ENCODE measurements around the gene TENM3. TPM values are rescaled to one million over a fixed set of nuclear protein-coding genes. Genes with fewer than 3 reads are reported as not detected.

The TENM3 gene
- total RNA-seq, 2 experiments from 2014 or later, result not detected

DNA sequence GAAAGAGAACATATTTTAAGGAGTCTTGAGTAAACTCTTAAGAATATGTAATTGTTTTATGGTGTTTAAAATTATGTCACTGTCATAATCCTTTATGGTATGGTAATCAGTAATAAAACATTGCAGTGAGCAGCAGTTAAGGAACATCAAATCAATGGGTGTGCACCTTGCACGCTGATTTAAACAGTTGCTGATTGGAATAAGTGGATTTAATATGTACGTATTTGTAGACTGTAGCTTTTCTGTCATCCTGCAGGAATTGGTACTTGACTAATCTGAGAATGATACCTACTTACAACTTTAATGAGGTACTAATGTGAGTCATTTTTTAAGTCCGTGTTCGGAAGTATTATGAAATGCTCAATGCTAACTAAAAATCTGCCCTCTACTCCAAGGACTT, 461.7 kb downstream of the TENM3 start:
- H3K4me1 Mint-ChIP-seq (ENCODE audit: low read depth), result no peaks in the 10 kb centered on the region
- ChIA-PET POLR2A (no interaction called here), CTCF (no interaction called here)
- intact Hi-C loops (cut with DNase I, micrococcal nuclease), result no loop called here
- ATAC-seq (ENCODE audit: poor library complexity) (no peak), DNase-seq (no peak)
- Histone ChIP-seq H3K27me3 (ENCODE audit: control insufficient read depth in 1 of 2, insufficient read depth in 2 of 2, low read length in 2 of 2) (no peaks in the 10 kb centered on the region), H3K36me3 (ENCODE audit: insufficient read depth, low read length) (no peaks in the 10 kb centered on the region), H3K4me3 (ENCODE audit: low read length) (no peak overlapping the region), H3K27ac (ENCODE audit: low read depth in 1 of 2, low read length in 2 of 2) (no peak overlapping the region), H3K4me1 (ENCODE audit: insufficient read depth, low read length) (no peaks in the 10 kb centered on the region), H3K9me3 (ENCODE audit: control insufficient read depth in 1 of 2, insufficient read depth in 1 of 2, low read length in 2 of 2) (peaks cover 0 to 8% of the 10 kb centered on the region in 2 experiments)
- H3K27me3 Mint-ChIP-seq, result peaks cover 9% of the 10 kb centered on the region
- H3K36me3 Mint-ChIP-seq (ENCODE audit: low read depth), result no peaks in the 10 kb centered on the region
- no peaks in the 10 kb centered on the region for H3K9me3 Mint-ChIP-seq
- no peak overlapping the region for H3K27ac Mint-ChIP-seq
- TF ChIP-seq, protein P1, sequence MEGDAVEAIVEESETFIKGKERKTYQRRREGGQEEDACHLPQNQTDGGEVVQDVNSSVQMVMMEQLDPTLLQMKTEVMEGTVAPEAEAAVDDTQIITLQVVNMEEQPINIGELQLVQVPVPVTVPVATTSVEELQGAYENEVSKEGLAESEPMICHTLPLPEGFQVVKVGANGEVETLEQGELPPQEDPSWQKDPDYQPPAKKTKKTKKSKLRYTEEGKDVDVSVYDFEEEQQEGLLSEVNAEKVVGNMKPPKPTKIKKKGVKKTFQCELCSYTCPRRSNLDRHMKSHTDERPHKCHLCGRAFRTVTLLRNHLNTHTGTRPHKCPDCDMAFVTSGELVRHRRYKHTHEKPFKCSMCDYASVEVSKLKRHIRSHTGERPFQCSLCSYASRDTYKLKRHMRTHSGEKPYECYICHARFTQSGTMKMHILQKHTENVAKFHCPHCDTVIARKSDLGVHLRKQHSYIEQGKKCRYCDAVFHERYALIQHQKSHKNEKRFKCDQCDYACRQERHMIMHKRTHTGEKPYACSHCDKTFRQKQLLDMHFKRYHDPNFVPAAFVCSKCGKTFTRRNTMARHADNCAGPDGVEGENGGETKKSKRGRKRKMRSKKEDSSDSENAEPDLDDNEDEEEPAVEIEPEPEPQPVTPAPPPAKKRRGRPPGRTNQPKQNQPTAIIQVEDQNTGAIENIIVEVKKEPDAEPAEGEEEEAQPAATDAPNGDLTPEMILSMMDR (IDR thresholded peaks at IDR 0.05), result no peak
- no peak overlapping the region for H3K4me3 Mint-ChIP-seq

DNA sequence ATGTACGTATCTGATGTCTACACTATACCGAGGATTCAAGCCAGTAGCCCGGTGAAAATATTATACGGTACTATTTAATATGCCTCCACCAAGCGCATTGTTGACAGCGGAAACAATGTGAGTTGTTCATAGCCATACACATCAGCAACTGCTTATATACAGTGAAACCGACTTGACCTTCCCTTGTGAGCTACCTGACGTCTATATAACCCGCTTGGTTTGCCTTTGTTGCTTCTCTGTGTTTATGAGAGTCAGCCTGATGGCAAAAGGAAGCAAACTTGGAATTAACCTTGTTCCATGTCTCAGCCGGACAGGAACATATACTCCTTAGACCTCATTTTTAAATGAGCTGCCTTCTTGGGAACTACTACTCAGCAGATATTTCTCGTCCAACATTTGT, 462.2 kb downstream of the TENM3 start:
- no peaks in the 10 kb centered on the region for H3K4me1 Mint-ChIP-seq (ENCODE audit: low read depth)
- no peak for ATAC-seq (ENCODE audit: poor library complexity)
- no peaks in the 10 kb centered on the region for H3K36me3 Mint-ChIP-seq (ENCODE audit: low read depth)
- Histone ChIP-seq H3K4me1 (ENCODE audit: insufficient read depth, low read length) (no peaks in the 10 kb centered on the region), H3K27ac (ENCODE audit: low read depth in 1 of 2, low read length in 2 of 2) (no peak overlapping the region), H3K4me3 (ENCODE audit: low read length) (no peak overlapping the region), H3K27me3 (ENCODE audit: control insufficient read depth in 1 of 2, insufficient read depth in 2 of 2, low read length in 2 of 2) (no peaks in the 10 kb centered on the region), H3K9me3 (ENCODE audit: control insufficient read depth in 1 of 2, insufficient read depth in 1 of 2, low read length in 2 of 2) (peaks cover 0 to 8% of the 10 kb centered on the region in 2 experiments), H3K36me3 (ENCODE audit: insufficient read depth, low read length) (no peaks in the 10 kb centered on the region)
- DNase-seq, result no peak
- ChIA-PET POLR2A (no interaction called here), CTCF (no interaction called here)
- H3K27ac Mint-ChIP-seq, result no peak overlapping the region
- intact Hi-C loops (cut with DNase I, micrococcal nuclease), result no loop called here
- H3K27me3 Mint-ChIP-seq, result peaks cover 9% of the 10 kb centered on the region
- H3K9me3 Mint-ChIP-seq, result no peaks in the 10 kb centered on the region
- TF ChIP-seq, protein P1 (IDR thresholded peaks at IDR 0.05), result no peak
- no peak overlapping the region for H3K4me3 Mint-ChIP-seq

DNA sequence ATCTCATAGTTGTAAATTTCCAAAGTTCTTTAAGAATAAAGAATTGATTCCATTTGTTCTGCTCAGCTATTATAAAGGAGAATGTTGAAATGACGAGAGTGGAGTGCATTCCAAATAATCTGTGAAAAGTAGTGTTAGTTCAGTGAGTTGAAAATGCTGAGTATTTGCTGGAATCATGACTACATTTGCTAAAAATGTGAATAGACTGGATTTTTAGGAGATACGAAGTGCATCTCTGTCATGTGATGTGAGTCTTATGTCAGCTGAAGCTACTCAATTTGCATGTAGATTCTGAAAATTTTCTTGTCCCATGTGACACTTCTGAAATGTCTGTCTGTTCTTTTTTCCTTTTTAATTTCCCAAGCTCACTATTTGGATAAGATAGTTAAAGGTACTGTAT, 468.0 kb downstream of the TENM3 start:
- H3K4me3 Mint-ChIP-seq, result no peak overlapping the region
- peaks cover 9% of the 10 kb centered on the region for H3K27me3 Mint-ChIP-seq

More for the DNA sequence above, 468.0 kb downstream of the TENM3 start:
- H3K27ac Mint-ChIP-seq, result no peak overlapping the region
- DNase-seq (no peak), ATAC-seq (ENCODE audit: poor library complexity) (no peak)
- H3K9me3 Mint-ChIP-seq, result no peaks in the 10 kb centered on the region
- Histone ChIP-seq H3K36me3 (ENCODE audit: insufficient read depth, low read length) (no peaks in the 10 kb centered on the region), H3K27ac (ENCODE audit: low read depth in 1 of 2, low read length in 2 of 2) (no peak overlapping the region), H3K4me3 (ENCODE audit: low read length) (no peak overlapping the region), H3K27me3 (ENCODE audit: control insufficient read depth in 1 of 2, insufficient read depth in 2 of 2, low read length in 2 of 2) (no peaks in the 10 kb centered on the region), H3K4me1 (ENCODE audit: insufficient read depth, low read length) (no peaks in the 10 kb centered on the region), H3K9me3 (ENCODE audit: control insufficient read depth in 1 of 2, insufficient read depth in 1 of 2, low read length in 2 of 2) (peaks cover 0 to 8% of the 10 kb centered on the region in 2 experiments)
- no peaks in the 10 kb centered on the region for H3K4me1 Mint-ChIP-seq (ENCODE audit: low read depth)
- no peaks in the 10 kb centered on the region for H3K36me3 Mint-ChIP-seq (ENCODE audit: low read depth)
- ChIA-PET CTCF (no interaction called here), POLR2A (no interaction called here)
- TF ChIP-seq, protein P1 (IDR thresholded peaks at IDR 0.05), result no peak
- intact Hi-C loops (cut with DNase I, micrococcal nuclease), result no loop called here
